DMS53 treated with DMSO at 0.1 percent for 48 hours (cell line): ENCODE measurements around the gene YPEL1.
"Not testable (repeated sequence)": the region's sequence is repeated elsewhere in the genome, so short reads cannot be mapped to it uniquely, and the experiment has no call there.

Source experiments
- DNase-seq: peaks from one replicate; lab custom pipeline; 2025; ENCODE audit not compliant: unreplicated experiment; lab: John Stamatoyannopoulos, UW

Gene YPEL1

DNA sequence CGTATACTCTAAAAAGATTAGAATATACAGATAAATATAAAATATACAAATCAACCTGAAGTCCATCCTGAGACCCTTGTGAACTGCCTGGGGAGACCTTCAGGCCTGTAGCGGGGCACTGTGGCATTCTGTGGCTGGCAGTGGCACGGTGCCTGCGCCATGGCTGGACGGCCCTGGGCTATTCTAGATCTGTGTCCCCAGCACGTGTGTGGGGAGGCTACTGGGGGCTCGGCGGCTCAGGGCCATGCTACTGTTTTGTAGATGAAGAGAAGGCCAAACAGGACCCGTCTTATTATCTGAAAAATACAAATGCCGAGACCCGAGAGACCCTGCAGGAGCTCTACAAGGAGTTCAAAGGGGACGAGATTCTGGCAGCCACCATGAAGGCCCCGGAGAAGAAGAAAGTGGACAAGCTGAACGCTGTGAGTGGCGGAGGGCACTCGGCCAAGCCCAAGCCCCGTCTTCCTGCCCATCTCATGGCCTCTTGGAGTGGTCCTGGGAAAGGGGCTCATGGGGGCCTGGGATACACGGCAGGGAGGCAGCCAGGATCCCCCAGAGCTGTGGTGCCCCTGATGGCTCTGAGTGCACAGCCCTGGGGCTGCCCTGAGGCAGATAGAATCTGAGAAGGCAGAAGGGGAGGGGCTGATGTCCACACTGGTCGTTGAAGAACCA, 51.0 kb downstream of the YPEL1 start:
- DNase-seq: no peak

DNA sequence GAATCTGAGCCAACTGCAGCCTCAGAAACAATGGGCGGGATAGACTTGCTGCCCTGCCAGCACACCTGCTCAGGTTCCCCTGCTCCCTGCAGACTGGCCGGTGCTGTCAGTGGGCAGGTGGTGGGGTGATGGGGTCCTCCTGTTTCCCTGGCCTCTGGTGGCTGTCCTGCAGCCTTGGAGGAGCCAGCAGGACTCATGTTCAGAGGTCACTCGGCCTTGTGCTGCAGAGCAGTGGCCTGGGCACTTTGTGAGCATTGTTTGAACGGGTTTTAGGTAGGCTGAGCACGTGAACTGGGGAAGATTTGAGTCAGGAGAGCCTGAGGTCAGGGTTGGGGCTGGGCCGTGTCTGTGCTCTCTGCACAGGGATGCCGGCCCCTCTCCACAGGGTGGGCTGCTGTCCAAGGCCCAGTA, 52.2 kb downstream of the YPEL1 start:
- DNase-seq: no peak

DNA sequence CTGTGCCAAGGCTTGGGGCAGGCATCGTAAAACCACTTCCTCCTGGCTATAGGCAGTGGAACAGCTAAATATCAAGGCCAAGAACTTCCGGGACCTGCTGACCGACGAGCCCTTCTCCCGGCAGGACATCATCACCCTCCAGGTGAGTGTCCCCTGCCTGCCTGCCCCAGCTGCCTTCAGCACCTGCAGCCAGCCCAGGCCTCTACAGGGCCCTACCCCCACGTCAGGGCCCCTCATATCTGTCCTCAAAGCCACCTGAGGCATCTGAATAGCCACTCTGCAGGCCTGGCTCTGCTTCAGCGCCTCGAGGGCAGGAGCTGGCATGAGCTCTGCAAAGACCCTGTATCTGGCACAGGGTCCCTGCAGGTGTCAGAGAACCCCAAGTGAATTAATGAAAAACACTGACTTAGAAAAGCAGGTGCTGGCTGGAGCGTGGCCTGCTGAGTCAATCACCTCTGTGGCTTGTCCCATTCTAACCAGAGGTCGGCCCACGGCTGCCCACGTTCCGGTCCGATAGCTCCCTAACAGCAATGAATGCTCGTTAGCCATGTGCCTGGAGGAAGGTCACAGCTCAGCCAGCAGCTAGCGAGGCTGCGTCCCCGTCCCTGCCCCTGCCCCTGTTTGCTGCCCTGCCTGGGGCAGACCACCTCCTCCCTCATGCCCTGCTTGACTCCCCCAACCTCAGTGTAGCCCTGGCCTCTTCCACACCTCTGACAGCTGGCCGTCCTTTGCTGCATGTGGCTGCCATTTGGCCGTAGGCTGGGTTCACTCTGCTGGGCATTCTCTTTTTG, 53.0 kb downstream of the YPEL1 start:
- no peak for DNase-seq

DNA sequence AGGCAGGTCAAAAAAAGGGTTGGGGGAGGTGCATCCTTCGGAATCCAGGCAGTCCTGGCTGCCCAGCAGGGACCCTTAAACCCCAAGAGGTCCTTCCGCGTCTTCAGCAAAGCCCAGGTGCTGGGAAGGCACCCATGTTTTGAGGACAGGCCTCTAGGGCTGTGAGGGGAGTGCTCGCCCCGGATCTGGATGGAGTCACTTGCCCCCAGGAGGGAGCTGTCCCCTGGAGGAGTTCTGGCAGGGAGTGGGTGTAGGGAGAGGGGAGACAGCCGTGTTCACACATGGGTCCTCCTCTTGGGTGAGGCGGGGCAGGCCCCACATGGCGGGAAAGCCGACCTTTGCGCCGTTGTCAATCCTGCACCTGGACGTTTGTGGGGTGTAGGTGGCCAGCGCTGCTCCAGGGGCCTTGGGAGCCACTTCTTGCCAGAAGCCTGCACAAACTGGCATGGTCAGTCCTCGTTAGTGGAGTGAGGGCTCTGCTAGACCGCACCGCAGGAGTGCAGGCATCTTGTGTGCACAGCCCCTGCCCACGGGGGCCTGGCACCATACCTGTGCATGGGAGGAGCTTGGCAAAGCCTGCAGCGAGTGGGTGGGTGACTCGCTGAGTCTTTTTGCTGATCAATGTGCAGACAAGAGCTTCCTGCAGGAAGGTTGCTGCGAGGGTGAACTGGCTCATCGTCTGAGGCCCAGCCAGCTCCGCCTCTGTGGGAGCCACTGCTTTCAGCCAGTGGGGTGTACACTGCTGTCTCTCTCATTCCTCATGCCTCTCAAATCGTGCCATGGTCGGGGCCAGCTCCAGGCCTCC, 53.8 kb downstream of the YPEL1 start:
- DNase-seq: no peak

DNA sequence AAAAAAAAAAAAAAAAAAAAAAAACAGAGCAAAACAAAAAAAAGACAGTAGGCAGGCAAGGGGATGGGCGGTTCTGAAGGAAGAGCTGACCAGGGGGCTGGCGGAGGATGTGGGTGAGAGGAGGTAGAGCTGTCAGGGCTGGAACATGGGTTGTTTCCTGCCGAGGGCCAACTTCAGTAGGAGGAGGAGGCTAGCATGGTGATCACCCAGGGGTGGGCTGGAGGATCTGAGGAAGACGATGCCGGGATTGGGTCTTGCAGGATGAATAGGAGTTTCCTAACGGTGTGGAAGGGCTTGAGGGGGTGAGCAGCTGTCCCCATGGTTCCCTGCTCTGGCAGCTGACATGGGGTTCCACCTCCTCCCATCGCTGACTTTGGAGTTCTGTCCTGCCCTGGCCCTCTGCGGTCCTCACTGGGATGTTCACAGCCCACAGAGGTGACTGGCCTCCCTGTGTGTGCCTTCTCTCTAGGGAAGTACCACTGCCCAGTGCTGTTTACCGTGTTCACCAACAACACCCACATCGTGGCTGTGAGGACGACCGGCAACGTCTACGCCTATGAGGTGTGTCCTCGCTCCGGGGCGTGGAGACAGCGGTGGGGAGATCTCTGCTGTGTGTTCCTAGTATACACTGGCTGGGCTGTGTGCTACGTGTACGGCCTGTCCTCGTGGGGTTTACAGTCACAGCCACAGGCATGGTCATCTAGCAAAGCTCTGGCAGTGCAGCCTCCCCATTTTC, 54.6 kb downstream of the YPEL1 start:
- no peak for DNase-seq

DNA sequence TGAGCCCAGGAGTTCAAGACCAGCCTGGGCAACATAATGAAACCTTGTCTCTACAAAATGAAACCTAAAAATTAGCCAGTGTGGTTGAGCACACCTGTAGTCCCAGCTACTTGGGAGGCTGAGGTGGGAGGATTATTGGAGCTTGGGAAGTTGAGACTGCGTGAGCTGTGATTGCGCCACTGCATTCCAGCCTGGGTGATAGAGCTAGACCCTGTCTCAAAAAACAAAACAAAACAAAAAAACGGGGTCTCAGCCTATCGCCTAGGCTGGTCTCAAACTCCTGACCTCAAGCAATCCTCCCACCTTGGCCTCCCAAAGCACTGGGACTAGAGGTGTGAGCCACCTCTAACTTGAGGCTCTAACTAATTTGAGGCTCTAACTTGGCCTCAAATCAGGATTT, 56.2 kb downstream of the YPEL1 start:
- DNase-seq: no peak

DNA sequence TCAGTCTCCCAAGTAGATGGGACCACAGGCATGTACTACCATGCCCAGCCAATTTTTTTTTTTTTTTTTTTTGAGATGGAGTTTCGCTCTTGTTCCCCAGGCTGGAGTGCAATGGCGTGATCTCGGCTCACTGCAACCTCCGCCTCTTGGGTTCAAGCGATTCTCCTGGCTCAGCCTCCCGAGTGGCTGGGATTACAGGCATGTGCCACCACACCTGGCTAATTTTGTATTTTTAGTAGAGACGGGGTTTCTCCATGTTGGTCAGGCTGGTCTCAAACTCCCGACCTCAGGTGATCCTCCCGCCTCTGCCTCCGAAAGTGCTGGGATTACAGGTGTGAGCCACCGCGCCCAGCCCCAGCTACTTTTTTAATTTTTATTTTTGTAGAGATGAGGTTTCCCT, 56.8 kb downstream of the YPEL1 start:
- DNase-seq: not testable (repeated sequence)

DNA sequence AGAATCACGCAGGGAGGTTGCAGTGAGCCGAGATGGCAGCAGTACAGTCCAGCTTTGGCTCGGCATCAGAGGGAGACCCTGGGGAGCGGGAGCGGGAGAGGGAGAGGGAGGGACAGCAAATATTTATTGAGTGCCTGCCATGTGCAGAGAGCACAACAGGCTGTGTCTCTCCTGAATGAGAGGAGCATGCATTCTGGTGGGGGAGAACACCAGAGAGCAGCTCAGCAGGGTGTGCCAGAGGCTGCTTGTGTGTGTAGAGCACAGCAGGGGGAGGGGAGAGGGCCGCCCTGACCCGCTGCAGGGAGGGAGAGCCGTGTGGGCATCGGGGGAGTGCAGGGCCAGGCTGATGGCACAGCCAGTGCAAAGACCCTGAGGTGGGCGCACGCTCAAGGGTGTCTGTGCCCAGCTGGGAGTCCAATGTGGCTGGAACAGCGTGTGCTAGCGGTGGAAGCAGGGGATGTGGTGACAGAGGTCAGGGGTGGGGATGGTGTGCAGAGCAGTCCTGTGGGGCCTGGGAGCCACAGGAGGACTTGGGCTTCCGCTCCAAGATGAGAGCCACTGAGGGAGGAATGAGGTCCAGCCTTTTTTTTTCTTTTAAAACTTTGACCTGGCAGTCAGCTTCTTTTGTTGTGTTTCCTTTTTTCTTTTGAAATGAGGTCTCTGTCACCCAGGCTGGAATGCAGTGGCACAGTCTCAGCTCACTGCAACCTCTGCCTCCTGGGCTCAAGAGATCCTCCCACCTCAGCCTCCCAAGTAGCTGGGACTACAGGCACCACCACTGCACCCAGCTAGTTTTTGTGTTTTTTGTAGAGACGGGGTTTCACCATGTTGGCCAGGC, 57.8 kb downstream of the YPEL1 start:
- DNase-seq: no peak

DNA sequence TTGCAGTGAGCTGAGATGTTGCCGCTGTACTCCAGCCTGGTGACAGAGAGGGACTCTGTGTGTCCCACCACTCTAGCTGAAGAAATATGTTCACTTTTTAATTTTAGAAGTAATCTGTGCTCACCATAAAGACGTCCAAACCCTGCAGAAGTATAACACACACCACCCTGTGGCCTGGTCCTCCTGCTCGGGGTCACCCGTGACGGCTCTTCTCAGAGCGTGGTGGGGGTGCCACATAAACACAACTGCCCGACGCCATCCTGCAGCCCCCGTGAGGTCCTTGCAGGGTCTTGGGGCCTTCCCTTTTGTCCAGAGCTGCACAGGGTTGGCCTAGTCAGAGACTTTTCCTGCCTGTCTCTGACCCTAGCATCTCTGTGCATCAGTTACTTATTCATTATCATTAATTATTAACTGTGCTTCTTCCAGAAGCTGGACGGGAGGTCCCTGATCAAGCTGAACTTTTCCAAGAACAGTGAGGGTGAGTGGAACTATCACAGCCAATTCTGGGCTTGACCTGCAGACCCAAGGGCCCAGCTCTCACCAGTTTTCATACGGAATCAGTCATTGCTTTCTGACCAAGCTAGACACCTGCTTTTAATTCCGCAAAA, 60.9 kb downstream of the YPEL1 start:
- DNase-seq: no peak

DNA sequence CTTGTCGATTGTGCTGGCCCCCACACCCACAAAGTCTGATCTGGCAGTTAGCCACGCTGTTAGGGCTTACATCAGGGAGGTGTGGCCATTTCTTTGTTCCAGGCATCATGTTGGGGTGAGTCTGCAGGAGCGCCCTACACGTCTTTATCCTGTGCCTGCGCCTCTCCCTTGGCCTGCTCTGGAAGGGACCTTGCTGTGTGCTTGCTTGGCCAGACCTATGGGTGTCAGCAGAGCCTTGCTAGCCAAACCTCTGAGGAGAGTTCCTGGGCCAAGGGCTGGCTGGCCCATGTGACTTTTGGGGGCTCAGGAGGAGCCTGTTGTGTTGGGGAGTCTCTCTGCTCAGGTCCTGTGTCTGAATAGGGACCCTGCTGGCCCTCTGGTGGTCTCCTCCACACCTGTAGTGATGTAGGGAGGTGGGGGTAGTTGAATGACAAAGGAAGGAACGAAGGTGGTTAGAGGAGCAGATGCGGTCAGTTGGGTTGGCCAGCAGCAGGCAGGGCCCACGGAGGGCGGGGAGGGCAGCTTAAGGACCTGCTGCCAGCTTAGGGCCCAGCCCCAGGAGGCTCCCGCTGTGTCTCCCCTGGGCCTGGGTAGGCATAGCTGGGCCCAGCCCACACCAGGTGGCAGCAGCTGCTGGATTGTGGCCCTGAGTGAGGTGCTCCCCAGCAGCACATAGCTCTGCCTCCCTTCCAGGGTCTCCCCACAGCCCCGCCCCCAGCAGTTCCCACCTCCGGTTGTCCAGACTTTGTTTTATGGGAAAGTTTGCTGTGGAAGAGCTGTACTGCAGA, 61.9 kb downstream of the YPEL1 start:
- DNase-seq: no peak

DNA sequence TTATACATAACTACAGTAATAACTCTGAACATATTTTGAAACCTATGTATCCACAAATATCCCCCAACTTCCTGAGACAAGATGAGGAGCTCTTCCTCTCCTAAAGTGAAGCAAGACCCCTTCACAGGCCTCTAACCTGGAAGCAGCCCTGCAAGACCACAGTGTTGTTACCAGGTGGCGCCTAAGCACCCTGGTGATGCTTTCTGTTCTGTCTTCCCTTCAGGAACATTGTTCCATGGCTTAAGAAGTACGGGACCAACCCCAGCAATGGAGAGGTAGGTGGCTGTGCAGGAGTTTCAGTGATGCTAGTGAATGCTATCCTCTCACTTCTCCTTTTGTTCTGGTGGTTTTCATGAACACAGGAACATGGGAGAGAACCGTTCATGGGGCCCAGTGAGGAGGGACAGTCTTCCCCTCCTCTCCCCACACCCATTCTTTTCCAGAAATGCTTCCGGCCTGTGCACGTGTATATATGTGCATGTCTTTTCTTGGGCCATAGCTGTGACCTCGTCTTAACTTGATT, 63.4 kb downstream of the YPEL1 start:
- DNase-seq: no peak

DNA sequence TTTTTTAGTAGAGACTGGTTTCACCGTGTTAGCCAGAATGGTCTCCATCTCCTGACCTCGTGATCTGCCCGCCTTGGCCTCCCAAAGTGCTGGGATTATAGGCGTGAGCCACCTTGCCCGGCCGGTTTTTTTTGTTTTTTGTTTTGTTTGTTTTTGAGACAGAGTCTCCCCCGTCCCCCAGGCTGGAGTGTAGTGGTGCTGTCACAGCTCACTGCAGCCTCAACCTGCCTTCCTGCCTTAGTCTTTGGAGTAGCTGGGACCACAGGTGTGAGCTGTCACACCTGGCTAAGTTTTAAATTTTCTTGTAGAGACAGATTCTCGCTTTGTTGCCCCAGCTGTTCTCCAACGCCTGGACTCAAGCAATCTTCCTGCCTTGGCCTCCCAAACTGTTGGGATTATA, 66.6 kb downstream of the YPEL1 start:
- DNase-seq: peak; percentile 26

DNA sequence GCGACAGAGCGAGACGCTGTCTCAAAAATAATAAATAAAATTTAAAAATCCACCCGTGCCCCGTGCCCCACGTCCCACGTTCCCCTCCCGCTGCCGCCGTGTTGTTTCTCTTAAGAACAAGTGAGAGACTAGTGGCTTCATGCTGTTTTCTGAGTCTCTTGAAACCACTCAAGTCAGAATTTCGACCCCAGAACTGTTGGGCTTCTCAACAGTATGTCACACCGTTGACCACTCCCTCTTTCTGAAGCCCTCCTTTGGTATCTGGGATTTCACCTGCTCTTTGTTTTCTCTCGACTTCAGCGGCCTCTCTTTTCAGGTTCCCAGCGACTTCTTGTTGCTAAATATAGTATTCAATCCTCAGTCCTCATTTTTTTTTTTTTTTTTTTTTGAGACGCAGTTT, 68.8 kb downstream of the YPEL1 start:
- DNase-seq: no peak

DNA sequence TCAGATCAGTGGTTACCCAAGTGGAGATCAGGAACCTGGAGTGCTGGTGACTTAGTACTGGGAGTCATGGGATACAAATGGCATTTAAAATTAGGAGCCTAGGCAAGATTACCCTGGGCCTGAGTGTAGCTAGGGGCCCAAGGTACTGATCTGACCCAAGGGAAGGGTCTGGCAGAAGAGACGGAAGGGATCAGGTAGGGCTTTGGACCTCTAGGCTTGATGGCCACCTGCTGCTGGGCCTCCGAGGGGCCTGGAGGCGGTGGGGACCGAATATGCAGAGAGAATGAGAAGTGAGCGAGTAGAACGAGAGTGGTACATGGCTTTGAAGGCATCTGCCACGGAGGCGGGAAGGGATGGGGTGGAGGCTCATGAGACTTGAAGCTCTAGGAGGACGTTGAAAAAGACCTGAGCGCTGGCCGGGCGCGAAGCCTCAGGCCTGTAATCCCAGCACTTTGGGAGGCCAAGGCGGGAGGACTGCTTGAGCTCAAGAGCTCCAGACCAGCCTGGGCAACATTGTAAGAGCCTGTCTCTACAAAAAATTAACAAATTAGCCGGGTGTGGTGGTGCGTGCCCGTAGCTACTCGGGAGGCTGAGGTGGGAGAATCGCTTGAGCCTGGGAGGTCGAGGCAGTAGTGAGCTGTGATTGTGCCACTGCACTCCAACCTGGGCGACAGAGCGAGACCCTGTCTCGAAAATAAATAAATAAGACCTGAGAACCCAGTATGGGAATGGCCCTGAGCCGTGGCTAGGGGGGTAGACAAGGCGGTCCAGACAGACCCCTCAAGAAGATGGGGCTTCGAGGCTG, 70.3 kb downstream of the YPEL1 start:
- DNase-seq: no peak

DNA sequence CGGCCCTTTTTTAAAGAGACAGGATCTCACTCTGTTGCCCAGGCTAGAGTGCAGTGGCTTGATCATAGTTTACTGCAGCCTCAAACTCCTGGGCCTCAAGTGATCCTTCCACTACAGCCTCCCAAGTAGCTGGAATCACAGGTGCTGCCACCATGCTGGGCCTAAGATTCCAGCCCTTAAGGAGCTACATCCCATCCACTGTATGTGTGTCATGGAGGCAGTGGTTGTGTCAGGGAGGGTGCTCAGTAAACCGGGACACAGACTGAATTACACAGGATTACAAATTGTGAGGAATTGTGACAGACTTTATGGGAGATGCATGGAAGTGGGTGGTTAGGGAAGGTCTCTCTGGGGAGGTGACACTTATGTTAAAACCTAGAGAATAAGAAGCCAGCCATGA, 71.9 kb downstream of the YPEL1 start:
- DNase-seq: no peak

DNA sequence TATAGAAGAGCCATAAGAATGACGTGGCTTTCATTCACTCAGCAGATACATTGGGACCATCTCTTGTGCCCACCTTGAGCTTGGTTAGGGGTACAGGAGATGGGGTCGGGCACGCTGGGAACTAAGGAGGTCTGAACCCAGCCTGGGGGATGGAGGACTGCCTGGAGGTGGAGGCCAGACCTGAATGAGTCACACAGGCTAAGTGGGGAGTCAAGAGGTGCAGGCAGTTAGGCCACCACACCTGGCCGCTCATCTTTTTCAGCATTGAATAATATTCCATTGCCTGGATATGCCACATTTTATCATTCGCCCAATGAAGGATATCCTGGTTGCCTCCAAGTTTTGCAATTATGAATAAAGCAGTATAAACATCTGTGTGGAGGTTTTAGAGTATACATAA, 73.6 kb downstream of the YPEL1 start:
- DNase-seq: no peak

DNA sequence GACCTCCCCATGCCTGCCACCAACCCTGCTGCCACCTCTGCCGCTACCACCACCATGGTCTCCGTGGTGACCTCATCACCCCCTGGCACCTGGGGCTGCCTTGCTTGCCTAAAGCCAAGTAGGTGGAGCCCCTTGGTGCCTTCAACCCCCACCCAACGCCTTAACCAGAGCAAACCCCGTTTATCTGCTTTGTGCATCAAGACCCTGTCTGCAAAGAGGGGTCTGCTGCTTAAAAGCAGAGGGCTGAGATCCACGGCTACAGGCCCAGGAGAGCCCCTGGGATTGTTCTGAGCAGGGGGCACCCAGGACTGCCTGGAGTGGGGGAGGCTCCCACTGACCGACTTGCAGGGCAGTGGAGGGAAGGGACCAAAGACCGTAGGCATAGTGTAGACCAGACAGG, 74.7 kb downstream of the YPEL1 start:
- no peak for DNase-seq

DNA sequence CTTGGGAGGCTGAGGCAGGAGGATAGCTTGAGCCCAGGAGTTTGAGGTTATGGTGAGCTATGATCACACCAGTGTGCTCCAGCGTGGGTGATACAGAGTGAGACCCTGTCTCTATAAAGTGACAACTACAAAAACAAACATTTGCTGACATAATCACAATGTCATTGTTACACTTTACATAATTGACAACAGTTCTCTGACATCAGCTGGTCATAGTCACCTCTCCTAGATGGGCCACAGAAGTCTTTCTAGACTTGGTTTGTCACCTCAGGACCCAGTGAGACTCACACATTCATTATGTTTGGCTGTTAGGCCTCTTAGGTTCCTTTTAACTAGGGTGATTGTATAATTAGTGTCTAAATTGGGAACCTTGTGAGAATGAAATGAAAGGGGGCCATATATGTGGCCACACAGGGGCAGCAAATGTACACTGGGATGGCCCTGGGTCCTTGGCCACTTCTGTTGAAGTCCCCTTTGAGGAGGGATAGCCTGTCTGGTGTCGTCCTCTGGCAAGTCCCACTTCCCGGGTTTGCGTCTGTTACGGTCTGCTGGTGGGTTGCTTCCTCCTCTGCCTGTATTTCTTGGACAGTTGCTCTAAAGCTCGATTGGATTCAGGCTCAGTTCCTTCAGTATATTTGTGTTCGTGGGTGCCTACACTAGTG, 75.6 kb downstream of the YPEL1 start:
- no peak for DNase-seq
